ENCODE measurements around the gene SLC9A8.
A peak's percentile ranks its signal among the peaks of the same experiment; 100 is the strongest.
"Not testable (repeated sequence)": the region's sequence is repeated elsewhere in the genome, so short reads cannot be mapped to it uniquely, and the experiment has no call there.

The SLC9A8 gene, protein sequence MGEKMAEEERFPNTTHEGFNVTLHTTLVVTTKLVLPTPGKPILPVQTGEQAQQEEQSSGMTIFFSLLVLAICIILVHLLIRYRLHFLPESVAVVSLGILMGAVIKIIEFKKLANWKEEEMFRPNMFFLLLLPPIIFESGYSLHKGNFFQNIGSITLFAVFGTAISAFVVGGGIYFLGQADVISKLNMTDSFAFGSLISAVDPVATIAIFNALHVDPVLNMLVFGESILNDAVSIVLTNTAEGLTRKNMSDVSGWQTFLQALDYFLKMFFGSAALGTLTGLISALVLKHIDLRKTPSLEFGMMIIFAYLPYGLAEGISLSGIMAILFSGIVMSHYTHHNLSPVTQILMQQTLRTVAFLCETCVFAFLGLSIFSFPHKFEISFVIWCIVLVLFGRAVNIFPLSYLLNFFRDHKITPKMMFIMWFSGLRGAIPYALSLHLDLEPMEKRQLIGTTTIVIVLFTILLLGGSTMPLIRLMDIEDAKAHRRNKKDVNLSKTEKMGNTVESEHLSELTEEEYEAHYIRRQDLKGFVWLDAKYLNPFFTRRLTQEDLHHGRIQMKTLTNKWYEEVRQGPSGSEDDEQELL

DNA sequence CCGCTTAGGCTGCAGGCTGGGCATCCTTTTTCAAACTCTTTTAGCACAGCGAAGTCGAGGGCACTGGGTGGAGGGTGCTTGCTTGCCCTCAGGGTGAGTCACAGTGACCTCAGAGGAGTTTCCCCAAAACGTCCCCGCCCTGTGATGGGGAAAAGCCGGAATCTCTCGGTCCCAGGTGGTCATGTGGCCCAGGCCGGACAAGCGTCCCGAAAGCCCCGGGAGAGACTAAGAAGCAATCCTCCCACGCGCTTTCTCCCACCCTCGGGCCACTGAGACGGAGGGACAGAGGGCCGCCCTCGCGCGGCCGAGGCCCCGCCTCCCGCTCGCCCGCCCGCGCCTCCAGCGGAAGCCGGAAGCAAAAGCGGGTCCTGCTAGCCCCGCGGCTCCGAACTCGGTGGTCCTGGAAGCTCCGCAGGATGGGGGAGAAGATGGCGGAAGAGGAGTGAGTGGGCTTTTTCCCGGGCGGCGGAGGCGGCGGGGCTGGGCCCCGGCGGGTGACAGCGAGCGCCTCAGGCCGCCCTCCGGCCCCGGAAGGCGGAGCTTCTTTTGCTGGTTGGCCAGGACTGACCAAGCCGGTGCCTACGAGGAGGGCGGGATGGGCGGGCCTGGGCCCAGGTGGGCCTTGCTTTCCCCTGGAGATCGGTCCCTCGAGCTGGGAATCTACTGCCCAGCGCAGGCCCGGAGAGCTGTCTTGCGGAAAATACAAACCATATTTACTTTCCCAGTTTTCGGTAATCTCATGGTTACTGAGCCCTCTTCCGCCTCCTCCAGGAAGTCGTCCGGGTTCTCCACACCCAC lies at the start of gene SLC9A8:
Gene SLC9A8, plus strand, starts transcription at position 322 of the 798 bp plus-strand sequence. Its CDS starts 95 bp downstream, at position 417.
- peak; percentile 57 to 72 (median 66) for DNase-seq (ENCODE audit: low read depth in 4 of 4, low spot score in 1 of 4)

DNA sequence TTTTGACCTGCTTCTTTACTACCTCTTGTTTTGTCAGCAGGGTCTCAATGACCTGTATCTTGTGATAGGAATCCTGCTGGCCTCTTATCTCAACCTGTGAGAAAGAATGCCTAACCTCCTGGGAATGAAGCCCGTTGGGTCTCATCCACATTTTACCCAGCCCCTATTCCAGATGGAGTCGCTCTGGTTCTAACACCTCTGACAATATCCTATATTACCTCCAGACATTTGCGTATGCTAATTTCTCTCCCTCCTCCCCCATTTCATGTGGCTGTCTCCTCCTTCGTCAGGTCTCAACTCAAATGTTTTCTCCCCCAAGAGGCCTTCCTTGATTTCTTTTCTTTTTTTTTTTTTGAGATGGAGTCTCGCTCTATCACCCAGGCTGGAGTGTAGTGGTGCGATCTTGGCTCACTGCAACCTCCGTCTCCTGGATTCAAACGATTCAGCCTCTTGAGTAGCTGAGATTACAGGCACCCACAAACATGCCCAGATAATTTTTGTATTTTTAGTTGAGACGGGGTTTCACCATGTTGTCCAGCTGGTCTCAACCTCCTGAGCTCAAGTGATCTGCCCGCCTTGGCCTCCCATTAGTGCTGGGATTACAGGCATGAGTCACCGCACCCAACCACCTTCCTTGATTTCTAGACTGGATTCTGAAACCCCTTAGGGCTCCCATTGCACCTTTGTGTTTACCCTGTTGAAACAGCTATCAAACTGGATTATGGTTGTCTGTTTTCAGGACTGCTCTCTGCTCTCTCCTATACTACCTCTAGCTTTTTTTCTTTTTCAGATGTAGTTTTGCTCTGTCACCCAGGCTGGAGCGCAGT lies 49.5 kb upstream of the SLC9A8 start:
- DNase-seq (ENCODE audit: low read depth in 4 of 4, low spot score in 1 of 4), result no peak

DNA sequence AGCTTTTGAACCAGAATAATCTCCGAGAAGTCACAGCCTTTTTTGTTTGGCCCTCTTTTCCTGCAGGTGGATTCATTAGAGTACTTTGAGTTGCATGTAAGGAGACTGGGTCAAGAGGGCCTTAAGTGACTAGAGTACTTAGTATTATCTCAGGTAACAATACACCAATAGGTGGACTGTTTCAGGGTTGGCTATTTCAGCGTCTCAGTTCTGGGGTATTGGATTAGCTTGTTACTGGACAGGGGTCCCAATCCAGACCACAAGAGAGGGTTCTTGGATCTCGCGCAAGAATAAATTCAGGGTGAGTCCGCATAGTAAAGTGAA lies 47.3 kb upstream of the SLC9A8 start:
- DNase-seq (ENCODE audit: low read depth in 4 of 4, low spot score in 1 of 4), result no peak

DNA sequence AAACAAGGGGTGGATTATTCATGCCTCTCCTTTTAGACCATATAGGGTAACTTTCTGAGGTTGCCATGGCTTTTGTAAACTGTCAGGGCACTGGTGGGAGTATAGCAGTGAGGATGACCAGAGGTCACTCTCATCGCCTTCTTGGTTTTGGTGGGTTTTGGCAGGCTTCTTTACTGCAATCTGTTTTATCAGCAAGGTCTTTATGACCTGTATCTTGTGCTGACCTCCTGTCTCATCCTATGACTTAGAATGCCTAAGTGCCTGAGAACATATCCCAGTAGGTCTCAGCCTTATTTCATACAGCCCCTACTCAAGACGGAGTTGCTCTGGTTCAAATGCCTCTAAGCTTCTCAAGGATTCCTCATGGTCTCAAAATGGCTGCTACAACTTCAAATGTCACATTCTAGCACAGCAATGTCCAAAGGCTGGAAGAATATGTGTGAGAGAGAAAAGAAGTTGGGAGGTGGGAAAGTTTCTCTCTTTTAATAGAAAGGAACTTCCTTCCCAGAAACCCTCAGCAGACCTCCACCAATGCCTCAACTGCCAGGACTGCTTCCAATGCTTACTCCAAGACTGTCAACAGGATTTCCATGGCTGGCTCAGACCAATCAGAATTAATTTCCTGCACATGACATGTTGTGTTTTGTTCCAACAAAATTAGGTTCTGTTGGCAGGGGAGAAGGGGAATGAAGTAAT lies 46.6 kb upstream of the SLC9A8 start:
- no peak for DNase-seq (ENCODE audit: low read depth in 4 of 4, low spot score in 1 of 4)

DNA sequence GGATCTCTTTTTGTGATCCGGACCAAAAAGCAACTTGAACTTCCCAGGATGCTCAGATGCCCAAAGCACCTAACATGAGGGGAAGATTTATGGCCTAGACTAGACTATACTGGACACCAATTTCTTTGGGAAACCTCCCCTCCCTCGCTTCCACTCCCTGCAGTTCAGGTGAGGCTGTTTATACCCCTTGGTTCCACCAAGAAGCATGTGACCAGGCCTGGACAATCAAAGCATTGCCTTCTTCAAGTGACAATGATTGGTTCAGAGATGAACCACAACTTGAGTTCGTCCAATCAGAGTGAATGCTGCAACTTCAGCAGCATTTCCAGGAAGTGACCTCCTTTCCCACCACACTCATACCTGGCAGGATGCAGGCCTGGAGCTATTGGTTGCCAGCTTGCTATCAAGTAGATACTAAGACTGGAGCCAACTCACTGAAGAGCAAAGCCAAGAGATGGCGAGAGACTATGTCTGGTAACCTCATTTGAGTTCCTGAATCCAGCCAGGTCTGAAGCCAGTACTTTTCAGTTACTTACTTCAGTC lies 45.6 kb upstream of the SLC9A8 start:
- DNase-seq (ENCODE audit: low read depth in 4 of 4, low spot score in 1 of 4), result no peak

DNA sequence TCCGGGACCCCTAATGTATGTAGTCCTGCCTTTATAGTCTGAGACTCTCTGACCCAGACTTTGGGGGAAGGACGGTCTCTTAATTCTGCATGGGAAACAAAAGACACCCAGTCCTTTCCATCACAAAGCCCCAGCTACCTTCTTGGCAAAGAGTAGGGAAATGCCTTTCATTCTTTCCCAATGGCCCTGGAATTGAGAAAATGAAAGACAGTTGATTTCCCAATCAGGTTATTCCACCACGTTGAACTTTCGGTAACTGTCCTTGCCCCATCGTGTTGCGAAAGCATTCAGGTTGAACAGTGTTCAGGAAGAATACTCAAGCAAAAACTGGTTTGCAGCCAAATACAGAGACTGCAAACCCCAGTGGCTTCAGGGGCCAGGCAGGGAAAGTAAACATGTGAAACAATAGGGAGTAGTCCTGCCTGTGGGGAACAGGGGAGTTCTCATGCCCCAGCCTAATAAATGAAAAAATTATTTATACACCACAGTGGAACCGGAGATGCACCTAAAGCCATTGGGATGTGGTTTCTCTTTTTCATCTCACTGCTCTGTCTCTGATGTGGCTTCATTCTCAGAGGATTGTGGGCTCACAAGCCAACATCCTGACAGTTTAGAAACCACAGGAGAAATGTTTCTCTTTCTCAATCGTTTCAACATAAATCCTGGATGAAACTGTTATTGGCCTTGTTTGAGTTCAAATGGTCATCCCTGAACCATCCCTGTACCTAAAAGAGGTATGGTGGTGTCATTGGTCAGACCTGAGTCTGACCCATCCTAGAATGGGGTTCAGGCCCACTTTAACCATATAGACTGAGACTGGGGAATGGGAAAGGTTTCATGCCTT lies 44.2 kb upstream of the SLC9A8 start:
- no peak for DNase-seq (ENCODE audit: low read depth in 4 of 4, low spot score in 1 of 4)

DNA sequence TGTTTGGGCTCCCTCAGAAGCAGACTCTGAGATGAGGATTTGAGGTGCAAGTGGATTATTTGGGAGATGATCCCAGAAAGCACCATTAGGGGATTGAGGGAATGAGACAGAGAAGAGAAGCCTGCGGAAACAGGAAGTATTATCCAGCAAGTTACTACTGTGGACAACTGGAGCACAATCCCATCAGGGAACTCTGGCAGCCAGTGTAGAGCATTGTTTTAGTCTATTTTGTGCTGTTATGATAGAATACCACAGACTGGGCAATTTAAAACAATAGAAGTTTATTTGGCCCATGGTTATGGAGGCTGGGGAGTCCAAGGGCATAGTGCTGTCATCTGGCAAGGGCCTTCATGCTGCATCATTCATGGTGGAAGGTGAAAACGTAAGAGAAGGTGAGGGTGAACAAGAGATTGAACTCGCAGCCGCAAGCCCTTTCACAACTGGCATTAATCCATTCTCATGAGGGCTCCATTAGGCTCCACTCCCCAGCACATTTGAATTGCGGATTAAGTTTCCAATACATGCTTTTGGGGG lies 43.5 kb upstream of the SLC9A8 start:
- no peak for DNase-seq (ENCODE audit: low read depth in 4 of 4, low spot score in 1 of 4)

DNA sequence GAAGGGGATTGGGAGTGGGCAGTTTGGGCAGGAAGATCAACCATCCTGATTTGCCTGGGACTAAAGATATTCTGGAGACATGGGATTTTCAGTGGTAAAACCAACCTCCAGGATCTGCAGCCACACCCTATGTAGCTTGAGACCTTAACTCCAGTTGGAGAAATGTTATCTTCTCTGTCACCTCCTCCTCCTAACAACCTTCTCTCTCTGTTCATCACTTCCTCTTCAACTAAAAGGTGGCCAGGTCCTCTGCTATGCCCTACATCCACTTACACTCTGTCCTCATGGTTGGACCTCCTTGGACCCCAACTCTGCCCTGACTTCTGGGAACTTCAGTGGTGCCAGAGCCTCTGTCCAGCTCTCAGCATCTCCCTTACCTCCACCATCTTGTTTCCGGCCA lies 42.0 kb upstream of the SLC9A8 start:
- DNase-seq (ENCODE audit: low read depth in 4 of 4, low spot score in 1 of 4), result no peak

DNA sequence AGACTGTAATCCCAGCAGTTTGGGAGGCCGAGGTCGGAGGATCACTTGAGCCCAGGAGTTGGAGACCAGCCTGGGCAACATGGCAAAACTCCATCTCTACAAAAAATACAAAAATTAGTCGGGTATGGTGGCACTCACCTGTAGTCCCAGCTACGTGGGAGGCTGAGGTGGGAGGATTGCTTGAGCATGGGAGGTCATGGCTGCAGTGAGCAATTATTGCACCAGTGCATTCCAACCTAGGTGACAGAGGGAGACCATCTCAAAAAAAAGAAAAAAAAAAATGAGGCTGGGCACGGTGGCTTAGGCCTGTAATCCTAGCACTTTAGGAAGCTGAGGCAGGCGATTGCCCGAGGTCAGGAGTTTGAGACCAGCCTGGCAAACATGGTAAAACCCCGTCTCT lies 38.4 kb upstream of the SLC9A8 start:
- DNase-seq (ENCODE audit: low read depth in 4 of 4, low spot score in 1 of 4), result not testable (repeated sequence)

DNA sequence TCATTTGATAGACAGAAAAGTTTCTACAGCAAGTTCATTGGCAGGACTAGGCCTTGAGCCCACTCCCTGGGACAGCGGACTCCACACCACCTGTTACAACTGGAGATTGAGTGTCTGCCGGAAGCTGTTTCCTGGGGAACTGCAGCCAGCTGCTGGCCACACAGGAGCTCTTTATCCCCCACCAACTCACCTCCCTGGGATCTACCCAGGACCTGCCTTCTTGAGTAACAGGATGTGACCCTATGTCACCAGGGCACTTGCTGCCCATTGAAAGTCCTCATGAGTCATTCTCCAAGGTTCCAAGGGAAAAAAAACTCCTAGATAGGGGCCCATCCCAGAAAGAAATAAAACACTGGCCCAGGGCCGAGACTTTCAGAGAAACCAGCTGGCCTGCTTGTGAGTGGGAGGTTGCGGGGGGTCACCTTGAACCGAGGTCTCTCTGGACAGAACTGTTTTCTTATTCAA lies 37.4 kb upstream of the SLC9A8 start:
- no peak for DNase-seq (ENCODE audit: low read depth in 4 of 4, low spot score in 1 of 4)

DNA sequence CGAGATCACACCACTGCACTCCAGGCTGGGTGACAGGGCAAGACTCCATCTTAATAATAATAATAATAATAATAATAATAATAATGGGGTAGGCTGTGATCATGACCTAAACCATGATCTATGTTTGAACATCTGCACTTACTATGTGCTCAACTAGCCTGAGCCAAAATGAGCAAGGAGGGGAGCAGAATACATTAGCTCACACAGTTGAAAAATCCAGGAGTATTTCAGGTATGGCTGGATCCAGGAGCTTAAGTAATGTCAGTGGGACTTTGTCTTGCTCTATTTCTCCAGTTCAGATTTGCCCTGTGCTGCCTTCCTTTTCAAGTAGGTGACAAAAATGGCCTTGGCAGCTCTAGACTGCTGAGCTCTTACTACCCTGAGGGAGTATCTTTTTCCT lies 32.7 kb upstream of the SLC9A8 start:
- no peak for DNase-seq (ENCODE audit: low read depth in 4 of 4, low spot score in 1 of 4)

DNA sequence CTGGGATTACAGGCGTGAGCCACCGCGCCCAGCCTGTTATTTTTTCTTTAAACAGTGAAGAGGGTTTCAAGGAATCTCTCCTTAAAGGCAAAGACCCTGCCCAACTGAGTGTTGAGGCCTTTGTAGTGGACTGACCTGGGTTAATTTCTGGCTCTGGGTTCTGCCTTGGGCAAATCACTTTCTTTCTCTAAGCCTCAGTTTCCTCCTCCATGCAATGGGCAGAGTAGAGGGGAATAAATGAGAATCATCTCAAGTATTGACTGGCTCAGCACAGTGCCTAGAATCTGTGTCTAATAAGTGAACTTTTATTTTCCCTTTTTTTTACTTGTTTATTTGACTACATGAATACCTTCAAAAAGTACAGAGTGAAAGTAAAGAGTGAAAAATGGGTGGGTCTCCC lies 31.0 kb upstream of the SLC9A8 start:
- no peak for DNase-seq (ENCODE audit: low read depth in 4 of 4, low spot score in 1 of 4)

DNA sequence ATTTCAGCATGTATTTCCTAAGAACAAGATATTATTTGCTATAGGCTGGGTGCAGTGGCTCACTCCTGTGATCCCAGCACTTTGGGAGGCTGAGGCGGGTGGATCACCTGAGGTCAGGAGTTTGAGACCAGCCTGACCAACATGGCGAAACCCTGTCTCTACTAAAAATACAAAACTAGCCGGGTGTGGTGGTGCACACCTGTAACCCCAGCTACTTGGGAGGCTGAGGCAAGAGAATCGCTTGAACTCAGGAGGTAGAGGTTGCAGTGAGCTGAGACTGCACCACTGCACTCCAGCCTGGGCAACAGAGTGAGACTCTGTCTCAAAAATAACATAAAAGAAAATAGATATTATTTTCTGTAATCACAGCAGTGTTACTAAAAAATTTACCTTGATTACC lies 30.2 kb upstream of the SLC9A8 start:
- DNase-seq (ENCODE audit: low read depth in 4 of 4, low spot score in 1 of 4), result not testable (repeated sequence)

DNA sequence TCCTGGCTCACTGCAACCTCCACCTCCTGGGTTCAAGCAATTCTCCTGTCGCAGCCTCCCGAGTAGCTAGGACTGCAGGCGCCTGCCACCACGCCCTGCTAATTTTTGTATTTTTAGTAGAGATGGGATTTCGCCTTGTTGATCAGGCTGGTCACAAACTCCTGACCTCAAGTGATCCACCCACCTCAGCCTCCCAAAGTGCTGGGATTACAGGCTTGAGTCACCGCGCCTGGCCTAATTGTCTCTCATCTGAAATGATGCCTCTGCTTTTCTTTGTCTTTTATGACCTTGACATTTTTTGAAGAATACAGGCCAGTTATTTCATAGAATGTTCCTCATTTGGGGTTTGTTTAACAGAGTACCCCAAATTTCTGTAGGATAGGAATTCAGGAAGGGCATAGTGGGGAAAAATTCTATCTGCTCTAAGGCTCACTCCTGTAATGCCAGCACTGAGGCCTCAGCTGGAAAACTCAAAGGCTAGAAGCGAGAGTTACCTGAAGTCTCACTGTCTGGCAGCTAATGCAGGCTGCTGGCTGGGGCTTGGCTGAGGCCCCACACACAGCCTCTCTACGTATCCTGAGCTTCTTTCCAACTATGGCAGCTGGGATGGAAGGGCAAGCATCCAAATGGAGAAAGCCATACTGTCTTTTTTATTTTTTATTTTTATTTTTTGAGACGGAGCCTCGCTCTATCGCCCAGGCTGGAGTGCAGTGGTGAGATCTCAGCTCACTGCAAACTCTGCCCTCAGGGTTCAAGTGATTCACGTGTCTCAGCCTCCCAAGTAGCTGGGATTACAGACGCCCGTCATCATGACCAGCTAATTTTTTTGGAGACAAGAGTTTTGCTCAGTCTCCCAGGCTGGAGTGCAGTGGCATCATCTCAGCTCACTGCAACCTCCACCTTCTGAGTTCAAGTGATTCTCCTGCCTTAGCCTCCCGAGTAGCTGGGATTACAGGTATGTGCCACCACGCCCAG lies 29.3 kb upstream of the SLC9A8 start:
- not testable (repeated sequence) for DNase-seq (ENCODE audit: low read depth in 4 of 4, low spot score in 1 of 4)

DNA sequence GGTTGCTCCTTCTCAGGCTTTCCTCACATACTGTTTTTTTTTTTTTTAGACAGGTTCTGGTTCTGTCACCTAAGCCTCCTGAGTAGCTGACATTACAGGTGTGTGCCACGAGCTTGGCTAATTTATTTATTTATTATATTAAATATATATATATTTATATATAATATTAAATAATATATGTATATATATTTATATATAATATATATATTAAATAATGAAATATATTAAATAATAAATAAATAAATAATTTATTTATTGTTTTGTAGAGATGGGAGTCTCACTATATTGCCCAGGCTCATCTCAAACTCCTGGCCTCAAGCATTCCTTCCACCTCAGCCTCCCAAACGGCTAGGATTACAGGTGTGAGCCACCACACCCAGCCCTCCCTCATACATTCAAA lies 28.3 kb upstream of the SLC9A8 start:
- no peak for DNase-seq (ENCODE audit: low read depth in 4 of 4, low spot score in 1 of 4)

DNA sequence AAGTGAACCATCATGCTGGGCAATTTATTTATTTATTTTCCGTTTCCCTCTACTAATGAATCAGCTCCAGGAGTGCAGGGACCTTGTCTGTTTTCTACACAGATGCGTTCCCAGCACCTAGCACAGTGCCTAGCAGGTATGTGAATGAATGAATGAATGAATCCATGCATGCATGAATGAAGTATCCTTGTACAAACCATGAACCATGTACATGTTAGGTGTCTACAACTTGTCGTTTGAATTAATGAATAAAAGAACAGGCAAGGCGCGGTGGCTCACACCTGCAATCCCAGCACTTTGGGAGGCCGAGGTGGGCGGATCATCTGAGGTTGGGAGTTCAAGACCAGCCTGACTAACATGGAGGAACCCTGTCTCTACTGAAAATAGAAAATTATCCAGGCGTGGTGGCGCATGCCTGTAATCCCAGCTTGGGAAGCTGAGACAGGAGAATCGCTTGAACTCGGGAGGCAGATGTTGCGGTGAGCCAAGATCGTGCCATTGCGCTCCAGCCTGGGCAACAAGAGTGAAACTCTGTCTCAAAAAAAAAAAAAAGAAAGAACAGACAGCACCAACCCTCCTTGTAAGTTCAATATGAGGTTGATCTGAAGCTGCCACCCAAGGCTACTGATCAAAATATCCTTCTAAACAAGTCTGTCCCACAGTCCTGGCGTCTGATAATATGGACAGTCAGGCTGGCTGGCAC lies 27.3 kb upstream of the SLC9A8 start:
- DNase-seq (ENCODE audit: low read depth in 4 of 4, low spot score in 1 of 4), result no peak

DNA sequence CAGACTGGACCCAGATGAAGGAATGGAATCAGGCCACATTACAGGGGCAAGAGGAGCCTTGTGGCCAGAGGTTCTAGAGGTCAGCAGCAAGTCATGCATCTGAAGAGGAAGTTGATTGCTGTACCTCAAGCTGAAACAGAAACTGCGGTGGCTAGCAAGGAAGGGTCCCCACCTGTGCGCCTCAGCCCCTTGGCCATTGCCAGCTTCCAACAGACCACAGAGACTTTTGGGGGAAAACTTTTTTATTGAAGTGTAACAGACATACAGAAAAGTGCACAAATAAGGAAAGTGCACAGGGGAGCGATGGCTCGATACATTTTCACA lies 26.8 kb upstream of the SLC9A8 start:
- DNase-seq (ENCODE audit: low read depth in 4 of 4, low spot score in 1 of 4), result no peak

DNA sequence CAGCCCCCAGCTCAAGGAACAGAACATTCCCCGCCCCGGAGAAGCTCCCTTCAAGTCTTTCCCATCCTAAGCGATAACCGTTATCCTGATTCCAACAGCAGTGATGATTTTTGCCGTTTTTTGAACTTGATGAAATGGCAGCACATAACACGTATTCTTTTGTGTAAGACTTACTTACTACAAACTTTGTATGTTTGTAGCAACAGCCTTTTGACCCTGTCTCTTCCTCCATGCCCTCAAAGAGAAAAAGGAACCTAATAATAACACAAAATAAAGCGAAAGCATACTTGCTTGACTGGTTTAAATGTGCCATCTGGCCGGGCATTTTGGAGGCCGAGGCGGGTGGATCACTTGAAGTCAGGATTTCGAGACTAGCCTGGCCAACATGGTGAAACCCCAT lies 26.4 kb upstream of the SLC9A8 start:
- DNase-seq (ENCODE audit: low read depth in 4 of 4, low spot score in 1 of 4), result no peak

All from stimulated activated CD4-positive, alpha-beta T cell treated with anti-CD3 and anti-CD28 coated beads, Interleukin-1b, Interleukin-23, amount 100 ng/mL, for 24 hours (primary cell).